NCI-H128 (cell line): ENCODE data around the gene NPHS1.

Experiments
- DNase-seq: peaks from one replicate; lab custom pipeline; 2025; ENCODE audit not compliant: unreplicated experiment; lab: John Stamatoyannopoulos, UW

Gene NPHS1

GRCh38 chr19:35789195-35789977, 62.9 kb downstream of the NPHS1 start:
- DNase-seq = no peak

- DNase-seq = no peak
Observed at GRCh38 chr19:35788205-35788960, 63.9 kb downstream of the NPHS1 start.

GRCh38 chr19:35787227-35787799, 65.0 kb downstream of the NPHS1 start:
- DNase-seq = no peak

- no peak for DNase-seq
Observed at GRCh38 chr19:35786299-35787160, 65.8 kb downstream of the NPHS1 start.

- no peak for DNase-seq
Observed at GRCh38 chr19:35785339-35785627, 67.0 kb downstream of the NPHS1 start.

- no peak for DNase-seq
Observed at GRCh38 chr19:35784503-35785338, 67.6 kb downstream of the NPHS1 start.

- DNase-seq = no peak
Observed at GRCh38 chr19:35783469-35784434, 68.6 kb downstream of the NPHS1 start.

GRCh38 chr19:35782589-35782988, 69.7 kb downstream of the NPHS1 start:
- no peak for DNase-seq

- DNase-seq = no peak
Observed at GRCh38 chr19:35781650-35782049, 70.7 kb downstream of the NPHS1 start.

- DNase-seq = no peak
Observed at GRCh38 chr19:35780717-35781116, 71.6 kb downstream of the NPHS1 start.

GRCh38 chr19:35780058-35780457, 72.2 kb downstream of the NPHS1 start:
- DNase-seq = no peak

- no peak for DNase-seq
Observed at GRCh38 chr19:35779033-35779432, 73.3 kb downstream of the NPHS1 start.

GRCh38 chr19:35777961-35778360, 74.3 kb downstream of the NPHS1 start:
- no peak for DNase-seq

GRCh38 chr19:35777086-35777841, 75.0 kb downstream of the NPHS1 start:
- no peak for DNase-seq

- DNase-seq = no peak
Observed at GRCh38 chr19:35776102-35776788, 76.1 kb downstream of the NPHS1 start.
